GM12864 (cell line): Measurements from ENCODE around the gene FIBIN.

ENCODE experiments used
- DNase-seq: peaks from one replicate; pipeline ENCODE4 v3.0.0-alpha.2; 2011; ENCODE audit warnings: low read depth
- H3K4me3 ChIP-seq: 2 replicates; pipeline ENCODE4 v1.5.1; 2011; ENCODE audit warnings: mild to moderate bottlenecking, low read depth, low read length, control low read depth
- CTCF ChIP-seq: IDR thresholded peaks from 2 replicates; pipeline ENCODE4 v1.5.1; 2011; ENCODE audit warnings: low read depth, mild to moderate bottlenecking, moderate library complexity, low read length, control low read depth, inconsistent platforms; ENCODE audit errors: missing control alignments

The FIBIN gene

GRCh38 chr11:27031754-27032153, 37.8 kb downstream of the FIBIN start:
- no peak overlapping the region for H3K4me3 ChIP-seq
- no peak for TF ChIP-seq CTCF
- no peak for DNase-seq

DNA sequence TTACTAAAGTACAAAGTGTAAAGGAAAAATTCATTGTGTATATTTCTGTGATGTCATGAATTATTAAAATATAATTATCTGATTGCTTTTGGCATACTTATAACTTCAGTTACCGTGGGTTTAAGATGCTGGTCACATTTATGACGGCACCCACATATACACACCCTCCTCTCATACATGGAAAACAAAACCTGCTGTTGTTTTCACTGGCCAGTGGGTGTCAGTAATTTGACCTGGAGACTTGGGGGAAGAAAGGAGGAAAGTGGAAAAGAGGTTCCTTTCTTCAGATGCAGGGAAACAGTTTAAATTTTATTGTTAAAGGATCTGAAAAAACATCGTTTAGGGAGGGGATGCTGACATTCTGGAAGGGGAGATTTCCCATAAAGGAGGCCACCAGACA, 46.0 kb downstream of the FIBIN start:
- H3K4me3 ChIP-seq, result no peak overlapping the region
- DNase-seq, result no peak
- no peak for TF ChIP-seq CTCF

- no peak for DNase-seq
- no peak within 1 kb of the TSS for H3K4me3 ChIP-seq
- no peak for TF ChIP-seq CTCF
Observed at GRCh38 chr11:27040302-27041115, 46.6 kb downstream of the FIBIN start, which contains the start of gene BBOX1. BBOX1 (plus strand) TSS chr11:27040815; CDS start chr11:27055431, 14,616 bp downstream.

DNA sequence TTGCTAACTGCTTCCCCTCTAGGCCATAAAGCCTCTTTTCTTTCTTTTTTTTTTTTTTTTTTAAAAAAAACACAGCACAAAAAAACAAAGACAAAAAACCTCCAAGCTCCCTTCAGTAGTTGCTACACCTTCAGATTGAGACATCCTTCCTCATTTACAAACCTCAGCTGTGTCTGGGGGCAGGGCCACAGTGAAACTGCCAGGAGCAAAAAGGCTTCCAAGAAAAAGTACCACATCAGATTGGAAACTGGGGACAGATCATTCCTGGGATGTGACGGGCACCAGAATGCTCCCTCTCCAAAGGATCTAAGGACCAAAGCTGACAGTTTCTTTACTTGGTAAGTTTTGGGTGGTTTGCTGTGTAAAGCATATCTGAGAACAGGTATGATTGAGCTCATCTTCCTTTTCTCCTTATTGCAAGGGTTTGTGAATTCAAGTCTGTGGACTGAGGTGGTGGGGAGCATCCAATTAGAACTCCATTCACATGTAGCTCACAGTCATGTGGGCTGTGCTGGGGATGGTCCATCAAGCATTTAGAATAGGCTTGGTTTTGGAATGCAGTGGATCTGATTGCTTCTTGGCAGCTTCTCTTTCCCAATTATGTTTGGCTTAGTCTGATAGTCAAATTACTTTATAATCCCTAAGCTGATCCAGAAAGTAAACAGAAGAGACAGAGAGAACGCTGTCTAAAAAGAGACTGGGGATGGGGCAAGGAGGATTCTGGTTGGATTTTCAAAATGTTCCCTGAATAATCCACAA, 47.4 kb downstream of the FIBIN start:
- DNase-seq, result no peak
- TF ChIP-seq CTCF, result no peak
- H3K4me3 ChIP-seq, result no peak overlapping the region
